GM19372 (cell line): ENCODE measurements around the gene WWOX.

ENCODE experiments used
- ATAC-seq: cut with Tn5 transposase; IDR thresholded peaks from one replicate; pipeline ENCODE4 v1.9.1; 2021; ENCODE audit warnings: mild to moderate bottlenecking, low read depth, moderate library complexity; ENCODE audit not compliant: unreplicated experiment

Gene WWOX

GRCh38 chr16:78254841-78255240 lies 155.4 kb downstream of the WWOX start:
- ATAC-seq, result no peak

- no peak for ATAC-seq
These were observed 157.4 kb downstream of the WWOX start for GRCh38 chr16:78256686-78257375.

- ATAC-seq, result no peak
These were observed 157.9 kb downstream of the WWOX start for GRCh38 chr16:78257376-78257728.

- ATAC-seq, result no peak
These were observed 159.1 kb downstream of the WWOX start for GRCh38 chr16:78258375-78259065.

- ATAC-seq, result no peak
These were observed 160.4 kb downstream of the WWOX start for GRCh38 chr16:78259873-78260272.

- no peak for ATAC-seq
These were observed 165.2 kb downstream of the WWOX start for GRCh38 chr16:78264642-78265041.

GRCh38 chr16:78269256-78269655 lies 169.8 kb downstream of the WWOX start:
- no peak for ATAC-seq

GRCh38 chr16:78271981-78272380 lies 172.5 kb downstream of the WWOX start:
- ATAC-seq, result no peak

GRCh38 chr16:78274771-78275170 lies 175.3 kb downstream of the WWOX start:
- ATAC-seq, result no peak

GRCh38 chr16:78275420-78275819 lies 176.0 kb downstream of the WWOX start:
- no peak for ATAC-seq

GRCh38 chr16:78277321-78278055 lies 178.0 kb downstream of the WWOX start:
- no peak for ATAC-seq

GRCh38 chr16:78278056-78278450 lies 178.6 kb downstream of the WWOX start:
- no peak for ATAC-seq

- no peak for ATAC-seq
These were observed 181.7 kb downstream of the WWOX start for GRCh38 chr16:78281115-78281514.

GRCh38 chr16:78283548-78284251 lies 184.2 kb downstream of the WWOX start:
- no peak for ATAC-seq

GRCh38 chr16:78284326-78284725 lies 184.9 kb downstream of the WWOX start:
- no peak for ATAC-seq

- no peak for ATAC-seq
These were observed 185.5 kb downstream of the WWOX start for GRCh38 chr16:78284957-78285434.

- ATAC-seq, result no peak
These were observed 186.0 kb downstream of the WWOX start for GRCh38 chr16:78285437-78285922.

- ATAC-seq, result no peak
These were observed 186.6 kb downstream of the WWOX start for GRCh38 chr16:78286065-78286464.

- no peak for ATAC-seq
These were observed 189.4 kb downstream of the WWOX start for GRCh38 chr16:78288888-78289287.

GRCh38 chr16:78289373-78289772 lies 189.9 kb downstream of the WWOX start:
- ATAC-seq, result no peak

GRCh38 chr16:78289844-78290277 lies 190.4 kb downstream of the WWOX start:
- ATAC-seq, result no peak
